NOMO-1 treated with DMSO at 0.1 percent for 48 hours (cell line): ENCODE measurements around the gene SULT1E1.
"Not testable (repeated sequence)": the region's sequence is repeated elsewhere in the genome, so short reads cannot be mapped to it uniquely, and the experiment has no call there.

Experiments used
- DNase-seq: peaks from one replicate; lab custom pipeline; 2025; ENCODE audit not compliant: unreplicated experiment; lab: John Stamatoyannopoulos, UW

Gene SULT1E1

DNA sequence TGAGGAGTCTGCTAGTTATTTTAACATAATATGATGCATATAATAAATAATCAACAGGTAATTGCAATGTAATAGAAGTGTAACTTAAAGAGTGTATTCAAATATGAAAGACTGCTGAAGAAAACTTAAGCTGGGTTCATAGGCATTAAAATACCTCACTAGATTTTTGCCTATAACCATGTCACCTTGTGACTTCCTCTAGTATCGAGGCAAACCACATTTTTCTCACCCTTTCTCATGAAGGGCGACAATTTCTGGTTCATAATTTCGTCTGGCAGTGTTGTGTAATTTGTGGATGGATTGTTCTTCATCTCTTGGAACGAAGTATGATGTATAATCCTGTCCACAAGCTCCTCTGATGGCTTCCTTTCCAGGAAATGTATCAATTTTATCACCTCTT lies 16.0 kb downstream of the SULT1E1 start:
- DNase-seq, result no peak

DNA sequence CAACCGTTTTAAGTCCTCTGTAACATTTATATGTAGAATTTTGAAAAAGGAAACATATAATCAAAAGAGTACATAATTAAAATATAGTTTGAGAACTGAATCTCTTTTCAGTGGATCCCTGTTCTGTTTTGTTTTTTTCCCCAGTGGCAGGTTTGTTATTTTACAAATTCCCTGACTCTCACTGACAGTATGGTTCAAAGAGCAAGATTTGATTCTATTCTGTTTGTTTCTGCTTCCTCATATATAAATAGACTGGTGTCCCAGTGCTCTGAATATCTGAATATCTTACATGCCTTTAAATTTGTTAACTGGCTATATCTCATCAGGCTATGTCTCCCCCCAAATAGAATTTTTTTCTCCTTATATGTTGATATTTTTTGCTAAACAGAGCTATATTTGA lies 16.6 kb downstream of the SULT1E1 start:
- DNase-seq, result no peak

GRCh38 chr4:69838977-69839376 lies 21.0 kb downstream of the SULT1E1 start:
- no peak for DNase-seq

DNA sequence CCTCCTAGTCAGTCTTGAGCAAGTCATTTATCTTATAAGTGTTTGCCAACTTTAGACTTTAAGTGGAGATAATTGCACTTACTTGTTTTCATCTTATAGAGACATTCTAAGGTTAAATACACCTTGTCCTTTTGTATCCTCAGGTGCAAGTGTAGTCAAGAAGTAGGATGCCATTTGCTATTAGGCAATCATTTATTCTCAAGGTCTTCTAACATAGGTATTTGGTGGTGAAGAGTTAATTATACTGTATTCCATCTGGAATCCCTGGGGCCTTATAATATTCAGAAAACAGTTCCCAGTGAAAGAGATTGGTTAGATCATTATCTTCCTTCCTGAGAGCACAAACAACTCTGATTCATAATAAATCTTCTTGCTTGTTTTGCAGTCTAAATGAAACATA lies 23.7 kb downstream of the SULT1E1 start:
- DNase-seq, result no peak

DNA sequence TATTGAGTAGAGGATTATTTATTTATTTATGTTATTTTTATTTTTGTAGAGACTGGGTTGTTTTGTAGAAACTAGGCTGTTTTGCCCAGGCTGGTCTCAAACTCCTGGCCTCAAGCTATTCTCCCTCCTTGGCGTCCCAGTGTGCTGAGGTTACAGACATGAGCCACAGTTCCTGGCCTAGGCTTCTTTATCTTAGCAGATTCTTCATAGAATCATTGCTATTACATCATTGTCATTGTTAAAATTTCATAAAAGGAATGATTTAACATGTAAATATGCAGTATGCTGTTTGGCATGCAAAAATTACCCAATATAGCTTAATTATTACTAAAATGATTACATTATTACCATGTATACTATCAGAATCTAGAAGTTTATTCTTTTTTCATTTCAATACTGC lies 24.2 kb downstream of the SULT1E1 start:
- no peak for DNase-seq

GRCh38 chr4:69833251-69833650 lies 26.7 kb downstream of the SULT1E1 start:
- no peak for DNase-seq

DNA sequence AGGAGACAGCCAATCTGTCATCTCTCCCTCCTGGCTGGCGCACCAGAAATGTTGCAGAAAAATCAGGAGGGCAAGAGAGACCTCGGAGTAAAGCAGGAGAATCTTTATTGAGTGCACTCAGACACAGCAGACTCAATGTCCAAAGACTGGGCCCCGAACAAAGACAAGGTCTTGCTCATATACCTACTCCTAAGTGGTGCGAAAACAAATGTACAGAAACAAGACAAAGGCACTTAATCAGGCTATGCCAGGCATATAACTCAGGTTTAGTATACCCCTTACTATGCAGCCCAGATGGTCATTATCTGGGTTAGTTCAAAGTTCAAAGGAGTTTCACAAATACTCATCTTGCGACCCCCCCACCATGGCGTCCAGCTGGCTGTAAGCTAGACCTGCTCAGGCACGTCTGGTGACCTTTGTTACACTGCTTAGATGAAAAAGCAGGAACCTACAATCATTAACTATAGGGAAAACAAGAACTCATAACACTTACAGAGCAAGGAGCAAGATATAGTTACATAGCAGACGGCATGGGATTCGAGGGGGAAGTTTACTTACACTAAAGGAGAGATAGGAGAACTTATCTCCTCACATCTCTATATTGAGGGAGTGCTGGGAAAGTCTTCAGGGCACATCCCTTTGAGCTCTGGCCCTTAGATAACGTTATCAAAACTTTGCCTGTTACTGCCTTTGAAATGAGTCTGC lies 27.5 kb downstream of the SULT1E1 start:
- peak; percentile 29 for DNase-seq

DNA sequence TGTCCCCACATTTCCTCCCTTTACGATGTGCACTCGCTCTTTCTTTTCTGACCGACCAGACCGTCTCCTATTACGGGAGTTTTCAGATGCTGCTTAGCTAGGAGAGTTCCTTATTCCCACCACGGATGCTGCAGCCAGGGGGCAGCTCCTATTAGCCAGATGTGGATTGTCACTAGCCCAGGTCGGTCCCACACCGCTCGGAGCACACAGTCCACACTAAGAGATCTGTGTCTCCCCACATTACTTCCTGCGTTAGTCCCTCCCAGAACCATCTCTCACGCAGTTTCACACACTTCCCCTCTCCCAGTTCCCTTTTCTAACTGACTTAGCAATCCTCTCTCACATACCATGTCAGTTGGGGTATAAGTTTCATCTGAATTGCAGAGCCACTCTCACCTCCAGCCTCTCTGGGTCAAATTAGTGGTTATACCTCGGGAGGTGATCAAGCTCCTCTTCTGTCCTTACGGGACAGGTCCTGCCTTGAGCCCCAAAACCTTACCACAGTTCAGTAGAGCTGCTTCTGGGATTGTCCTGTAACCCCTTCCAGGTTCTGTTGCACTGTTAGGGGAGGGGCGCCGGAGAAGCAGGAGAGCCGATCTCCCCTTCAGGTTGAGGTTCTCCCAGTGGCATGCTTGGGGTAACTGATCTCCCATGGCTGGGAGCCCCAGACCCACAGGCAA lies 28.2 kb downstream of the SULT1E1 start:
- DNase-seq, result peak; percentile 97

GRCh38 chr4:69831270-69831627 lies 28.7 kb downstream of the SULT1E1 start:
- DNase-seq, result no peak

DNA sequence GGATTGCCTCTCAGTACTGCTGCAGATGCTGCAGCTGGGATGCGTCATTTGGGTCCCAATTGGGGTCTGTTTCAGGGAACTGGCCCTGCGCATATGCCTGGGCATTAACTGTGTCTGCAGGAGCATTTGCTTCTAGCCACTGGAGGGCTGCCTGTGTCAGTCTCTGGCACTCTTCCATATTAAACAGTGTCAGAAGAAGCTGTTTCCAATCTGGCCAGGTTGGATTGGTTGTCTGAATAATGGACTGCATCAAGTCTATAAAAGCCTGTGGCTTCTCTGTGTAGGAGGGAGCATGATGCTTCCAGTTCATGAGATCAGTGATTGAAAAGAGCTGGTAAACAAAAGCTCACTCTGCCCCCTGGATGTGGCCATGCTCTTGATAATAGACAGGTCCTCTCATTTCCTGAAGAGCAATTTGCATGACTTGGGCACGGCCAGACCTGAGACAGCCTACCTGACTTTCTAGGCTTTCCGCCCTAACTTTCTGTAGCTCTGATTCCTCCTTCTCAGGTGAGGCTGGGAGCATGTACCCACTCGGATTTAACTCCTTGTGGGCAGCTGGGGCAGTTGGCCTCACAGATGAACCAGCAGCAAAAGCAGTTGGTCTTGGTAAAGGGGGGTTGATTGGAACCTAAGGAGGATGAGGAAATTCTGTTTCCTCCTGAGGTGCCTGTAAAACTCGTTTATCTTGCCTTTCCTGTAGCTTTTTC lies 29.2 kb downstream of the SULT1E1 start:
- DNase-seq, result peak; percentile 69

DNA sequence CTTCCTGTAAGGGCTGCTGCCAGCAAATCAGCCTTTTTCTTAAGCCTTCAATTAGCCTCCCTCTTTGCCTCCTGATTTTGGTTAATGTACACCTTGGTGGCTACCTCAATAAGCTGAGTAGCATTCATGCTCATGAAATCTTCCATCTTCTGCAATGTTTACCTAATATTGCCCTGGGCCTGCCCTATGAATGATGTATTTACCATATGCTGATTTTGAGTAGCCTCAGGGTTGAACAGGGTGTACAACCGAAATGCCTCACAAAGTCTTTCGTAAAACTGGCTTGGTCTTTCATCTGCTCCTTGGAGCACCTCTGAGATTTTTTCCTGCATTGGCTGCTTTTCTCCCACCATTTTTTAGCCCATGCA lies 29.8 kb downstream of the SULT1E1 start:
- DNase-seq, result no peak

DNA sequence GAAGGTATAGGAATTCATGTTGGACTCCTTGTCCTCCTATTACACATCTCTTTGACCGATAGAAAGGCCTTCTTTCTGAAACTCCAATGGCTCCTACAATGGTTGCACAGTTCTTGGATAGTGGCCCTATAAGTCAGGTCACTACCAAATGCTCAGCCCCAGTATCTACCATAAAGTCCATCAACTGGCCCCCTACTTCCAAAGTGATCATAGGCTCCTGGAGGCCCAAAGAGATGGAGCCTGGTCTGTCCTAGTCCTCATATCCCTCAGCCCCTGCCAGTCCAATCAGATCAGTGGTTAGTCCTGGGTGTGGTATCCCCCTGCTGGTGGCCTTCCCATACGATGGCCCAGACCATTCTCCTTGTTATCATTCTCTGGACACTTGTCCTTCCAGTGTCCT lies 30.3 kb downstream of the SULT1E1 start:
- no peak for DNase-seq

- no peak for DNase-seq
Measured at GRCh38 chr4:69828828-69829227, 31.1 kb downstream of the SULT1E1 start.

DNA sequence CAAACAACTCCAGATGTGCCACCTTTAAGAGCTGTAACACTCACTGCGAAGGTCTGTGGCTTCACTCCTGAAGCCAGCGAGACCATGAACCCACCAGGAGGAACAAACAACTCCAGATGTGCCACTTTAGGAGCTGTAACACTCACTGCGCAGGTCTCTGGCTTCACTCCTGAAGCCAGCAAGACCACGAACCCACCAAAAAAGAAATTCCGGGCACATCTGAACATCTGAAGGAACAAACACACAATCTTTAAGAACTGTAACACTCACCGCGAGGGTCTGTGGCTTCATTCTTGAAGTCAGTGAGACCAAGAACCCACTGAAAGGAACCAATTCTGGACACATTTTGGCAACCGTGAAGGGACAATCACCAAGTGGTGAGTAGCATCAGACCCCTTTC lies 34.9 kb downstream of the SULT1E1 start:
- DNase-seq, result not testable (repeated sequence)

DNA sequence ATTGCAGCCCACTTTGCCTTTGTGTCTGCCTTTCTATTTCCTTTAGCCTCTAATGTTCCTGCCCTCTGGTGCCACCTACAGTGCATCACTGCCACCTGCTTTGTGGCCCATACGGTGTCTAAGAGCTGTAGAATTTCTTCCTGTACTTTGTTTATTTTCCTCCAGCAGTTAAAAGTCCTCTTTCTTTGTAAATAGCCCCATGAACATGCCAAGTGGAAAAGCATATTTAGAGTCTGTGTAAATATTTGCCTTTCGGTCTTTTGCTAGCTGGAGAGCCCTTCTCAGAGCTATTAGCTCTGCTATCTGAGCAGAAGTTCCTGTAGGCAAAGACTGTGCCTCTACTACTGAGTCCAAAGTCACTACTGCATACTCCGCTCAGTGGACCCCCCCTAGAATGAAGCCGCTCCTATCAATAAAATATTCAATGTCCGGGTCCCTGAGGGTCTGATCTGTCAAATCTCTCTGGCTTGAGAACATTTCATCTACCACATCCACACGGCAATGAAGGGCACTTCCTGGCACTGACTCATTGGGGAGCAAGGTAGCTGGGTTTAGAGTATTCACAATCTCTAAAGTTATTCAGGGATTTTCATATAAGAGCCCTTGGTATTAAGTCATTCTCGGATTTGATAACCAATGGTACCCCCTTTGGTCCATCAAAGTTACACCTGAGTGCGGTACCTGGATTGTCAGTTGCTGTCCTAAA lies 36.3 kb downstream of the SULT1E1 start:
- peak; percentile 58 for DNase-seq

- DNase-seq, result no peak
Measured at GRCh38 chr4:69823048-69823447, 36.9 kb downstream of the SULT1E1 start.

DNA sequence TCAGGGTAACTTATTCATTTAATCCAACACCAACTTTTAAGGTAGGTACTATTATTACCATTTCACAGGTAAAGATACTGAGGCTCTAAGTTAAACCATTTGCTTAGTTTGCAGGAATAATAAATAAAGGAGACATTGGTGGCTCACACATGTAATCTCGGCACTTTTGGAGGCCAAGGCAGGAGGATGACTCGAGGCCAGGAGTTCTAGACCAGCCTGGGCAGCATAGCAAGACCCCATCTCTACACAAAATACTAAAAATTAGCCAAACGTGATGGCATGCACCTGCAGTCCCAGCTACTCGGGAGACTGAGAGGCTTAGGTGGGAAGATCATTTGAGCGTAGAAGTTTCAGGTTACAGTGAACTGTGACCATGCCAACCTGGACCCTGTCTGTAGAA lies 37.7 kb downstream of the SULT1E1 start:
- no peak for DNase-seq

DNA sequence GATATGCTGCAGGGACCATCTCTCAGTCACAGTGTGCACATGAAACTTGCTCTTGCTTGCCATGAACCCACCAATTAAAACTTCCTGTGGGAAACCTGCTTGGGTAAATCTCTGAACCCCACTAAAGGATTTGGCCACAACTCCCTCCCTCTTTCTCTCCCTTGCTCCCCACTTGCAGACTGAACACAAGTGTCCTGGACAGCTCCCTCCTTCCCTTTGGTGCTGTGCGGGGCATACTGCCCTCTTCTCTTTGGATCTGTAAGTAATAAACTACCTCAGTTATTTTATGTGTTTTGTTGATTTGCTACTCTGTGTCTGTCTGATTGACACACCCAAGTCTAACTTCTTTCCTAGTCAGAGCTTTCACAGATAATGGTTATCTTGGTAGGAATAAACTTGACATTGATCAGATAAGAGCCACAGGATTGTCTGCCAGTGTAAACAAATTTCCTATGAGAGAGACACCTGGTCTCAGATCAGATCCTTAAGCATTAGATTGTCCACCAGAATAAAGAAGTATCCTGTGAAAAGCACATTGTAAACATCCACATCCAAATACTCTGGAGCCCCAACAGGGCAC lies 41.8 kb downstream of the SULT1E1 start:
- DNase-seq, result no peak

DNA sequence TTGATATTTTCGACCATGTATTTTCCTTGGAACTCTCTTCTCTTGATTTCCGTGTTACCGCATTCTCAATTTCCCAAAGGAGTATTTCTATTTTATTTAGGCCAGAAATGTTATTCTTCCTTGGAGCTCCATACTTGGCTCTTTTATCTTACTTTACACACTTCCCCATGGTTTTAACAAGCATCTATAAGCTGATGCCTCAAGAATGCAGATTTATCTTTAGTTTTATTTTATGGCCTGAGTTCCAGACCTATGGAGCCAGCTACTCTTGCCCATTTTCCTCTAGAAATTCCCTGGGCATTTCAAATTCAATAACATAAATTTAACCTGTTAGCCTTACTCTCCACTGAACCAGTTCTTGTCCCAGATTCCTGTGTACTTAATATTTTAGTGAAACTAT lies 43.7 kb downstream of the SULT1E1 start:
- DNase-seq, result no peak

GRCh38 chr4:69813628-69814027 lies 46.3 kb downstream of the SULT1E1 start:
- DNase-seq, result no peak

DNA sequence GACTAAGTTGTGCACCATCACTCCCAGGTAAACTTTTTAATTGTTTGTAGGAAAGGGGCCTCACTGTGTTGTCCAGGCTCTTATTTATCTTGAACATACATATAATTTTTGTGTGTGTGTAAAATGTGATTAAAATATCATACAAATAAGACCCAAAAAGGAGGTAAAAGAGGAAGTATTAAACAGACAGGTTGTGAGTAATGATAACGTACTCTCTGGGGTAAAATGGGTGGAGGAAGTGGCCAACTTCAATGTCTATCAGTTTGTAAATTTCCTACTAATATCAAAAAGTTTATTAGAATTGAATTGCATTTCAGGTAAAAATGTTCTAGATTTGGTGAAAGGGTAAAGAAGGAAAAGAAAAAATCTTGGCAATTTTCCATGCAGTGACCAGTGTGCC lies 48.8 kb downstream of the SULT1E1 start:
- DNase-seq, result peak; percentile 29
